HG03521 (cell line): Measurements from ENCODE around the gene CRYAA.
"Not testable (repeated sequence)": the region's sequence is repeated elsewhere in the genome, so short reads cannot be mapped to it uniquely, and the experiment has no call there.

Experiments used
- ATAC-seq: cut with Tn5 transposase; IDR thresholded peaks from one replicate; pipeline ENCODE4 v1.9.1; 2021; ENCODE audit warnings: mild to moderate bottlenecking, moderate library complexity; ENCODE audit not compliant: unreplicated experiment

Gene CRYAA

GRCh38 chr21:43176621-43177020, 7.8 kb downstream of the CRYAA start:
- not testable (repeated sequence) for ATAC-seq

- not testable (repeated sequence) for ATAC-seq
Measured at GRCh38 chr21:43177043-43177906, 8.5 kb downstream of the CRYAA start.

GRCh38 chr21:43178175-43178826, 9.5 kb downstream of the CRYAA start:
- ATAC-seq, result not testable (repeated sequence)

GRCh38 chr21:43181033-43181432, 12.2 kb downstream of the CRYAA start:
- ATAC-seq, result not testable (repeated sequence)

- ATAC-seq, result not testable (repeated sequence)
Measured at GRCh38 chr21:43187268-43187667, 18.5 kb downstream of the CRYAA start.

- ATAC-seq, result no peak
Measured at GRCh38 chr21:43187715-43188114, 18.9 kb downstream of the CRYAA start.

GRCh38 chr21:43188181-43188580, 19.4 kb downstream of the CRYAA start:
- no peak for ATAC-seq

GRCh38 chr21:43188592-43189210, 19.9 kb downstream of the CRYAA start:
- ATAC-seq, result no peak

- no peak for ATAC-seq
Measured at GRCh38 chr21:43189936-43190335, 21.1 kb downstream of the CRYAA start.

GRCh38 chr21:43190544-43190943, 21.7 kb downstream of the CRYAA start:
- no peak for ATAC-seq

- ATAC-seq, result no peak
Measured at GRCh38 chr21:43190951-43191350, 22.1 kb downstream of the CRYAA start.

- ATAC-seq, result no peak
Measured at GRCh38 chr21:43191521-43191920, 22.7 kb downstream of the CRYAA start.

GRCh38 chr21:43191971-43192370, 23.2 kb downstream of the CRYAA start:
- no peak for ATAC-seq

GRCh38 chr21:43192501-43193081, 23.8 kb downstream of the CRYAA start:
- ATAC-seq, result no peak

- no peak for ATAC-seq
Measured at GRCh38 chr21:43193088-43193650, 24.4 kb downstream of the CRYAA start.

GRCh38 chr21:43193651-43194302, 25.0 kb downstream of the CRYAA start:
- ATAC-seq, result no peak

GRCh38 chr21:43194303-43195120, 25.7 kb downstream of the CRYAA start:
- ATAC-seq, result no peak

GRCh38 chr21:43195121-43196021, 26.6 kb downstream of the CRYAA start:
- no peak for ATAC-seq

GRCh38 chr21:43196826-43197225, 28.0 kb downstream of the CRYAA start:
- ATAC-seq, result no peak
